GM23338 (cell line): ENCODE data around the gene MRPL52. TPM values are rescaled to one million over a fixed set of nuclear protein-coding genes. Genes with fewer than 3 reads are reported as not detected.
A peak's percentile ranks its signal among the peaks of the same experiment; 100 is the strongest.

Experiments
- ATAC-seq: fragments of 200-7000 bp; cut with Tn5 transposase; 3 replicates; pipeline ENCODE4 v1.9.1; 2020
- DNase-seq: peaks from one replicate; pipeline ENCODE4 v3.0.0-alpha.2; 2015; ENCODE audit warnings: low spot score
- H2AFZ ChIP-seq: fragments of 200-600 bp; sonication (generic); 2 replicates; pipeline ENCODE4 v1.8.0; 2016; ENCODE audit warnings: antibody characterized with exemption, mild to moderate bottlenecking, moderate library complexity
- H3F3A ChIP-seq: fragments of 200-600 bp; sonication (generic); replicated peaks from 2 replicates; pipeline ENCODE4 v1.8.0; 2017; ENCODE audit warnings: antibody characterized with exemption, mixed run types, low read depth
- H3K27ac ChIP-seq: fragments of 200-600 bp; sonication (generic); 2 replicates; pipeline ENCODE4 v1.6.1; 2016; ENCODE audit warnings: low read depth
- H3K27me3 ChIP-seq: fragments of 200-600 bp; sonication (generic); 2 replicates; pipeline ENCODE4 v1.8.0; 2016; ENCODE audit warnings: mild to moderate bottlenecking, mixed run types, moderate library complexity; ENCODE audit not compliant: insufficient read depth
- H3K36me3 ChIP-seq: fragments of 200-600 bp; sonication (generic); 2 replicates; pipeline ENCODE4 v1.8.0; 2016; ENCODE audit warnings: mild to moderate bottlenecking; ENCODE audit not compliant: insufficient read depth
- H3K4me1 ChIP-seq: fragments of 200-600 bp; sonication (generic); 2 replicates; pipeline ENCODE4 v1.8.0; 2016; ENCODE audit warnings: mild to moderate bottlenecking, moderate library complexity; ENCODE audit not compliant: insufficient read depth
- H3K4me2 ChIP-seq: fragments of 200-600 bp; sonication (generic); 2 replicates; pipeline ENCODE4 v1.7.1; 2017; ENCODE audit warnings: mixed run types
- H3K4me3 ChIP-seq: fragments of 200-600 bp; sonication (generic); 2 replicates; pipeline ENCODE4 v1.6.1; 2016; ENCODE audit warnings: mixed run types
- H3K79me2 ChIP-seq: fragments of 200-600 bp; sonication (generic); replicated peaks from 2 replicates; pipeline ENCODE4 v1.8.0; 2017; ENCODE audit warnings: mild to moderate bottlenecking; ENCODE audit not compliant: insufficient read depth
- H3K9me2 ChIP-seq: fragments of 200-600 bp; sonication (generic); 2 replicates; pipeline ENCODE4 v1.8.0; 2017; ENCODE audit not compliant: insufficient read depth
- H4K20me1 ChIP-seq: fragments of 200-600 bp; sonication (generic); replicated peaks from 2 replicates; pipeline ENCODE4 v1.8.0; 2017; ENCODE audit warnings: mild to moderate bottlenecking; ENCODE audit not compliant: insufficient read depth
- H3K27ac Mint-ChIP-seq: 2 replicates; pipeline ENCODE4 v1.8.0; 2020; ENCODE audit warnings: inconsistent platforms, mild to moderate bottlenecking, moderate library complexity, mixed read lengths
- H3K27me3 Mint-ChIP-seq: 3 replicates; pipeline ENCODE4 v1.8.0; 2022; ENCODE audit warnings: low read depth, mild to moderate bottlenecking, moderate library complexity, mixed read lengths, inconsistent platforms; ENCODE audit not compliant: insufficient read depth, poor library complexity
- H3K36me3 Mint-ChIP-seq: 3 replicates; pipeline ENCODE4 v1.8.0; 2021; ENCODE audit warnings: low read depth, mild to moderate bottlenecking, inconsistent platforms, moderate library complexity, mixed read lengths
- H3K4me1 Mint-ChIP-seq: 3 replicates; pipeline ENCODE4 v1.8.0; 2020; ENCODE audit warnings: mild to moderate bottlenecking, inconsistent platforms, mixed read lengths
- H3K4me3 Mint-ChIP-seq: 3 replicates; pipeline ENCODE4 v1.8.0; 2021; ENCODE audit warnings: moderate library complexity, mild to moderate bottlenecking, inconsistent platforms, mixed read lengths
- H3K9me3 Mint-ChIP-seq: 3 replicates; pipeline ENCODE4 v1.8.0; 2020; ENCODE audit warnings: moderate library complexity, mild to moderate bottlenecking, inconsistent platforms, mixed read lengths
- CTCF ChIP-seq, 2 experiments: fragments of 200-600 bp in 1 of 2; sonication (generic) in 1 of 2; conservative IDR thresholded peaks; 2 replicates each; pipeline versions ENCODE4 v1.5.1 to v1.6.1; 2016 to 2017; ENCODE audit warnings: antibody characterized with exemption in 2 of 2, low read depth in 2 of 2, mild to moderate bottlenecking in 2 of 2, moderate library complexity in 1 of 2
- ETS1 ChIP-seq: IDR thresholded peaks from 2 replicates; pipeline ENCODE4 v1.6.1; 2016; ENCODE audit warnings: antibody characterized with exemption
- NANOG ChIP-seq: IDR thresholded peaks from 2 replicates; pipeline ENCODE4 v1.6.1; 2016; ENCODE audit warnings: antibody characterized with exemption, borderline replicate concordance
- REST ChIP-seq: IDR thresholded peaks from one replicate; pipeline ENCODE4 v1.6.1; 2018; ENCODE audit warnings: antibody characterized with exemption; ENCODE audit not compliant: unreplicated experiment
- ZNF114 ChIP-seq: fragments of 250-450 bp; sonication (Bioruptor Pico); IDR thresholded peaks from 2 replicates; pipeline ENCODE4 v1.5.0; 2020; ENCODE audit warnings: mild to moderate bottlenecking, moderate library complexity
- polyA plus RNA-seq: library from polyadenylated mRNA; unstranded; fragments of >200 nt; fragmentation: Nextera tagmentation; extraction: Ambion mirVana; gene quantifications from 2 replicates; pipeline ENCODE4 v1.2.1, GENCODE V29; 2016
- total RNA-seq: library from RNA; depleted of rRNA; stranded (reverse); fragments of >200 nt; shearing (Covaris generic); gene quantifications from 2 replicates; pipeline ENCODE4 v1.2.3, GENCODE V29; 2014

The MRPL52 gene
- total and polyA plus RNA-seq, 2 experiments from 2014 or later: 131 to 617 TPM

- H3F3A ChIP-seq: 0 out of 2 replicates have a peak, but pooled peaks cover 3% of the 10 kb centered on the region
- no peaks in the 10 kb centered on the region for H3K9me2 ChIP-seq
- TF ChIP-seq CTCF (conservative IDR thresholded peaks at IDR 0.05; ENCODE audit: low read depth in 2 of 2): peak; percentile 15 to 44; a peak in 3 of 4 replicates
- no peak for TF ChIP-seq ZNF114
- no peak overlapping the region for H3K27ac Mint-ChIP-seq
- H3K79me2 ChIP-seq: no peaks in the 10 kb centered on the region
- H3K4me3 ChIP-seq: no peak overlapping the region
- no peaks in the 10 kb centered on the region for H3K36me3 Mint-ChIP-seq
- H3K27me3 Mint-ChIP-seq: peaks cover 6% of the 10 kb centered on the region
- H3K4me2 ChIP-seq: peak overlapping the region; percentile 61; the same call in 1 of the 2 replicates
- no peaks in the 10 kb centered on the region for H3K36me3 ChIP-seq
- H3K4me3 Mint-ChIP-seq: no peak overlapping the region
- peaks cover 30% of the 10 kb centered on the region for H3K4me1 Mint-ChIP-seq
- no peaks in the 10 kb centered on the region for H3K27me3 ChIP-seq
- peak; percentile 57 for DNase-seq
- peak; percentile 84 for ATAC-seq
- H3K4me1 ChIP-seq: peaks cover 22% of the 10 kb centered on the region
- H3K9me3 Mint-ChIP-seq: no peaks in the 10 kb centered on the region
- H2AFZ ChIP-seq: no peak overlapping the region
- no peaks in the 10 kb centered on the region for H4K20me1 ChIP-seq
- no peak overlapping the region for H3K27ac ChIP-seq
Measured at GRCh38 chr14:22812744-22813143, 16.9 kb upstream of the MRPL52 start.

GRCh38 chr14:22813145-22813544 lies 16.5 kb upstream of the MRPL52 start:
- Mint-ChIP-seq H3K4me1 (peaks cover 30% of the 10 kb centered on the region), H3K27me3 (peaks cover 6% of the 10 kb centered on the region), H3K36me3 (no peaks in the 10 kb centered on the region), H3K27ac (no peak overlapping the region), H3K4me3 (no peak overlapping the region), H3K9me3 (no peaks in the 10 kb centered on the region)
- peak overlapping the region; percentile 61; the same call in 1 of the 2 replicates for H3K4me2 ChIP-seq
- TF ChIP-seq NANOG (no peak), CTCF (conservative IDR thresholded peaks at IDR 0.05; ENCODE audit: low read depth in 2 of 2) (0 out of 4 replicates have a peak, but pooled peaks of 1 of the 2 experiments have one; percentile 7)
- H3K4me1 ChIP-seq: peaks cover 22% of the 10 kb centered on the region
- H3F3A ChIP-seq: 0 out of 2 replicates have a peak, but pooled peaks cover 3% of the 10 kb centered on the region
- H3K4me3 ChIP-seq: no peak overlapping the region
- no peaks in the 10 kb centered on the region for H4K20me1 ChIP-seq
- no peaks in the 10 kb centered on the region for H3K79me2 ChIP-seq
- no peaks in the 10 kb centered on the region for H3K36me3 ChIP-seq
- no peaks in the 10 kb centered on the region for H3K9me2 ChIP-seq
- DNase-seq: no peak
- peak; percentile 19 for ATAC-seq
- H2AFZ ChIP-seq: no peak overlapping the region
- H3K27ac ChIP-seq: no peak overlapping the region
- no peaks in the 10 kb centered on the region for H3K27me3 ChIP-seq

- Histone ChIP-seq H3K36me3 (no peaks in the 10 kb centered on the region), H3K27me3 (no peaks in the 10 kb centered on the region), H3K4me1 (peaks cover 29% of the 10 kb centered on the region), H4K20me1 (no peaks in the 10 kb centered on the region), H3K4me2 (peak overlapping the region; percentile 60; the same call in 1 of the 2 replicates), H3K4me3 (no peak overlapping the region), H3K79me2 (no peaks in the 10 kb centered on the region), H2AFZ (peak overlapping the region; percentile 91), H3K27ac (no peak overlapping the region), H3K9me2 (no peaks in the 10 kb centered on the region), H3F3A (0 out of 2 replicates have a peak, but pooled peaks cover 3% of the 10 kb centered on the region)
- H3K4me1 Mint-ChIP-seq: peaks cover 38% of the 10 kb centered on the region
- no peaks in the 10 kb centered on the region for H3K9me3 Mint-ChIP-seq
- no peak overlapping the region for H3K27ac Mint-ChIP-seq
- peaks cover 11% of the 10 kb centered on the region for H3K27me3 Mint-ChIP-seq
- ATAC-seq: no peak
- H3K4me3 Mint-ChIP-seq: no peak overlapping the region
- H3K36me3 Mint-ChIP-seq: no peaks in the 10 kb centered on the region
- DNase-seq: no peak
- no peak for TF ChIP-seq NANOG
- no peak for TF ChIP-seq REST
- TF ChIP-seq ZNF114: no peak
- TF ChIP-seq CTCF (conservative IDR thresholded peaks at IDR 0.05; ENCODE audit: low read depth in 2 of 2): no peak
- no peak for TF ChIP-seq ETS1
Measured at GRCh38 chr14:22814373-22814772, 15.3 kb upstream of the MRPL52 start.
